ENCODE results near the gene ADAM33.

ADAM33 gene

DNA sequence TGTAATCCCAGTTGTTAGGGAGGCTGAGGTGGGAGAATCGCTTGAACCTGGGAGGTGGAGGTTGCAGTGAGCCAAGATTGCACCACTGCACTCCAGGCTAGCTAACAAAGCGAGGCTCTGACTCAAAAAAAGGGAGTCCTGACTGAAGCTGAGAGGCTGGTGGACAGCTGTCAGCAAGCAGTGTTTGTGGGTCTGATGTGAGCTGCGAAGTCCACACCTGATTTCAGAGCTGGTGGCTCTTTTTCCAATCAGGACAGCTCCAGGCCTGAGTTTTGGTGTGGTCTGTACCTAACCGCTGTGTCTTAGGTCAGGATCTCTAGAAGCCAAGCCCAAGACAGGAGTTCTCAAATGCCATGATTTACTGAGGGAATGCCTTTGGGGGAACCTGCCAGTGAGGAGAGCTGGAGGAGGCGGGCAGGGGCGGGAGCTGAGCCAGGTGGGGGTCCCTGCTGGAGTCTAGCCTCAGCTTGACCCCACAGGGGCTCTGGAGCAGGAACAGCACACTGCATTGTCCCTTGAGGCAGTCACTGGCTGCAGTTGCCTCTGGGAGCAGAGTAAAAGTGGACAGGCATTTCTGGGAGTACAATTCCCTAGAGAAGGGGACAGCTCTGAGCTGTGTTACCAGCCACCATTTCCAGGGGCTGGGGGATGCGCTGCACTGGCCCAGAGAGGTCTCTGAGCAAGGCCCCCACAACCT lies 23.6 kb downstream of the ADAM33 start:
- Histone ChIP-seq H3K36me3 (ENCODE audit: control insufficient read depth, insufficient read depth, low read length) (no peaks in the 10 kb centered on the region), H3K9me3 (ENCODE audit: control insufficient read depth, low read length) (no peaks in the 10 kb centered on the region), H3K9ac (no peak overlapping the region), H3K4me3 (ENCODE audit: low read depth, low read length) (no peak overlapping the region), H3K4me2 (ENCODE audit: low read length) (no peak overlapping the region), H3K27me3 (ENCODE audit: control insufficient read depth, insufficient read depth, low read length) (peaks cover 10% of the 10 kb centered on the region), H2AFZ (no peak overlapping the region), H3K27ac (no peak overlapping the region), H3K79me2 (no peaks in the 10 kb centered on the region), H3K4me1 (no peaks in the 10 kb centered on the region)
- TF ChIP-seq, protein P1, sequence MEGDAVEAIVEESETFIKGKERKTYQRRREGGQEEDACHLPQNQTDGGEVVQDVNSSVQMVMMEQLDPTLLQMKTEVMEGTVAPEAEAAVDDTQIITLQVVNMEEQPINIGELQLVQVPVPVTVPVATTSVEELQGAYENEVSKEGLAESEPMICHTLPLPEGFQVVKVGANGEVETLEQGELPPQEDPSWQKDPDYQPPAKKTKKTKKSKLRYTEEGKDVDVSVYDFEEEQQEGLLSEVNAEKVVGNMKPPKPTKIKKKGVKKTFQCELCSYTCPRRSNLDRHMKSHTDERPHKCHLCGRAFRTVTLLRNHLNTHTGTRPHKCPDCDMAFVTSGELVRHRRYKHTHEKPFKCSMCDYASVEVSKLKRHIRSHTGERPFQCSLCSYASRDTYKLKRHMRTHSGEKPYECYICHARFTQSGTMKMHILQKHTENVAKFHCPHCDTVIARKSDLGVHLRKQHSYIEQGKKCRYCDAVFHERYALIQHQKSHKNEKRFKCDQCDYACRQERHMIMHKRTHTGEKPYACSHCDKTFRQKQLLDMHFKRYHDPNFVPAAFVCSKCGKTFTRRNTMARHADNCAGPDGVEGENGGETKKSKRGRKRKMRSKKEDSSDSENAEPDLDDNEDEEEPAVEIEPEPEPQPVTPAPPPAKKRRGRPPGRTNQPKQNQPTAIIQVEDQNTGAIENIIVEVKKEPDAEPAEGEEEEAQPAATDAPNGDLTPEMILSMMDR (IDR thresholded peaks at IDR 0.05) = no peak

GRCh38 chr20:3655131-3655405 lies 26.7 kb downstream of the ADAM33 start:
- TF ChIP-seq, protein P1 (IDR thresholded peaks at IDR 0.05) = no peak
- Histone ChIP-seq H3K4me3 (ENCODE audit: low read depth, low read length) (no peak overlapping the region), H3K36me3 (ENCODE audit: control insufficient read depth, insufficient read depth, low read length) (no peaks in the 10 kb centered on the region), H3K9me3 (ENCODE audit: control insufficient read depth, low read length) (no peaks in the 10 kb centered on the region), H3K27me3 (ENCODE audit: control insufficient read depth, insufficient read depth, low read length) (peaks cover 5% of the 10 kb centered on the region), H3K79me2 (no peaks in the 10 kb centered on the region), H3K9ac (no peak overlapping the region), H3K27ac (no peak overlapping the region), H3K4me2 (ENCODE audit: low read length) (no peak overlapping the region), H3K4me1 (no peaks in the 10 kb centered on the region), H2AFZ (no peak overlapping the region)

DNA sequence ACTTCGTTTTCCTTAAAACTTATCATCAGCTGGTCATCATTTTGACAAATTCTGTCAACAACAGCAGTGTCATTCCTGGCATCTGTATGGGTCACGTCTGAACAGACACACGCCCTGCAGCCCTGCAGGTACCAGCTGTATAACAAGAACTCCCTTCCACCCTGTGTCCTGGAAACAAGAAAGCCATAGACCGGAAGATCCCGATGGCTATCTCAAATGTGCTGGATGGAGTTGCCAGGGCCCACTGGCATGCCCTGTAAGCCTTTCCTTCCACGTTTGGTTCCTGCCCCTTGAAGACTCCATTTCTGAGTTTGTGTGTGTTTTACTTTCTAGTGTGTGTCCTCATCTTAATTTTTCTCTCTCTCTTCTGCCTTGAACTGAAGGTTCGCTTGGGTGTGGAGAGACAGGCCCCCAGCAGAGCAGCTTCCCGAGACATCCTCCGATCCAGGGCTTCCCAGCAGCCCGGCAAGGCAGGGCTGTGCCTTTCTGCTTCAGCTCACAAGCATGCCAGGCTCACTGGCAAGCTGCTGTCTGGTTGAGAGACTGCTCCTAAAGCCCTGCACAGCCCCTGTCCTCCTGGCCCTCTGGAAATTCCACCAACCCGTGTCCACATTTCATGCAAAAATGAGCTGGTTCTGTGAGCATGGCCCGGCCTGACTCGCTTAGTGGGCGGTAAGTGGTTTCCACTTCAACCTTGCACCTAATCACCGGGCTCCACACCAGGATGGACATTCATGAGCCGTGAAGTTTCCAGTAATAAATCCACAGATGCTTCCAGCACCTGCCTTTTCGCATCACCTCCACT lies 27.3 kb downstream of the ADAM33 start:
- Histone ChIP-seq H3K4me1 (no peaks in the 10 kb centered on the region), H3K4me2 (ENCODE audit: low read length) (no peak overlapping the region), H2AFZ (no peak overlapping the region), H3K27ac (no peak overlapping the region), H3K4me3 (ENCODE audit: low read depth, low read length) (no peak overlapping the region), H3K9me3 (ENCODE audit: control insufficient read depth, low read length) (no peaks in the 10 kb centered on the region), H3K36me3 (ENCODE audit: control insufficient read depth, insufficient read depth, low read length) (no peaks in the 10 kb centered on the region), H3K79me2 (no peaks in the 10 kb centered on the region), H3K27me3 (ENCODE audit: control insufficient read depth, insufficient read depth, low read length) (no peaks in the 10 kb centered on the region), H3K9ac (no peak overlapping the region)
- TF ChIP-seq, protein P1 (IDR thresholded peaks at IDR 0.05) = no peak

GRCh38 chr20:3653921-3654320 lies 27.9 kb downstream of the ADAM33 start:
- TF ChIP-seq, protein P1 (IDR thresholded peaks at IDR 0.05) = no peak
- Histone ChIP-seq H3K9me3 (ENCODE audit: control insufficient read depth, low read length) (no peaks in the 10 kb centered on the region), H3K79me2 (no peaks in the 10 kb centered on the region), H3K4me2 (ENCODE audit: low read length) (no peak overlapping the region), H3K4me1 (no peaks in the 10 kb centered on the region), H3K27me3 (ENCODE audit: control insufficient read depth, insufficient read depth, low read length) (no peaks in the 10 kb centered on the region), H3K36me3 (ENCODE audit: control insufficient read depth, insufficient read depth, low read length) (no peaks in the 10 kb centered on the region), H2AFZ (no peak overlapping the region), H3K4me3 (ENCODE audit: low read depth, low read length) (no peak overlapping the region), H3K27ac (no peak overlapping the region), H3K9ac (no peak overlapping the region)

All from parathyroid adenoma (tissue), 2 donors.